Measurements from ENCODE around the gene B9D1.
A peak's percentile ranks its signal among the peaks of the same experiment; 100 is the strongest.

Gene B9D1

DNA sequence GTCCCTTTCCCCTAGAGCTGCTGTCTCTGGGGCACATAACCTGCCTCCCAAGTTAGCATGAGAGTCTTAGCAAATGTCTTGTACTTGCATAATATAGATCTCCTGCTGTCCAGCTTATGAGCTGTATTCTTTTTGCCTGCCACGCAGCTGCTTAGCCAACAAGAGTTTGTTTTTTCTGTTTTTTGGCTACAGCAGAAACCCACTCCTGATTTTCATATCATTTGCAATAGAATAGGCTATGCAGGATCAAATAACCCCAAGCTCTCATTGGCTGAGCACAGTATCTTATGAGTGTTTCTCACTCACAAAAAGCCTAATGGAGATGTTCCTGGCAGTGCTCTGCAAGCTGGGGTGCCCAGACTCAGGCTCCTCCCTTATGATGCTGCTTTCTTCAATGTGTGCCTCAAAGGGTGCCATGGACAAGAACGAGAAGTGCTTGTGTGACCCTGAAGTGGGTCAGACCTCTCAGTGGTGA is 23.1 kb downstream of the B9D1 start:
- TF ChIP-seq, protein P1, sequence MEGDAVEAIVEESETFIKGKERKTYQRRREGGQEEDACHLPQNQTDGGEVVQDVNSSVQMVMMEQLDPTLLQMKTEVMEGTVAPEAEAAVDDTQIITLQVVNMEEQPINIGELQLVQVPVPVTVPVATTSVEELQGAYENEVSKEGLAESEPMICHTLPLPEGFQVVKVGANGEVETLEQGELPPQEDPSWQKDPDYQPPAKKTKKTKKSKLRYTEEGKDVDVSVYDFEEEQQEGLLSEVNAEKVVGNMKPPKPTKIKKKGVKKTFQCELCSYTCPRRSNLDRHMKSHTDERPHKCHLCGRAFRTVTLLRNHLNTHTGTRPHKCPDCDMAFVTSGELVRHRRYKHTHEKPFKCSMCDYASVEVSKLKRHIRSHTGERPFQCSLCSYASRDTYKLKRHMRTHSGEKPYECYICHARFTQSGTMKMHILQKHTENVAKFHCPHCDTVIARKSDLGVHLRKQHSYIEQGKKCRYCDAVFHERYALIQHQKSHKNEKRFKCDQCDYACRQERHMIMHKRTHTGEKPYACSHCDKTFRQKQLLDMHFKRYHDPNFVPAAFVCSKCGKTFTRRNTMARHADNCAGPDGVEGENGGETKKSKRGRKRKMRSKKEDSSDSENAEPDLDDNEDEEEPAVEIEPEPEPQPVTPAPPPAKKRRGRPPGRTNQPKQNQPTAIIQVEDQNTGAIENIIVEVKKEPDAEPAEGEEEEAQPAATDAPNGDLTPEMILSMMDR (conservative IDR thresholded peaks at IDR 0.05; ENCODE audit: control insufficient read depth, insufficient read depth, low read depth, low read length) = no peak
- DNase-seq (ENCODE audit: low read depth) = no peak
- H3K4me3 ChIP-seq (ENCODE audit: control insufficient read depth, low read depth, low read length) = no peak overlapping the region

DNA sequence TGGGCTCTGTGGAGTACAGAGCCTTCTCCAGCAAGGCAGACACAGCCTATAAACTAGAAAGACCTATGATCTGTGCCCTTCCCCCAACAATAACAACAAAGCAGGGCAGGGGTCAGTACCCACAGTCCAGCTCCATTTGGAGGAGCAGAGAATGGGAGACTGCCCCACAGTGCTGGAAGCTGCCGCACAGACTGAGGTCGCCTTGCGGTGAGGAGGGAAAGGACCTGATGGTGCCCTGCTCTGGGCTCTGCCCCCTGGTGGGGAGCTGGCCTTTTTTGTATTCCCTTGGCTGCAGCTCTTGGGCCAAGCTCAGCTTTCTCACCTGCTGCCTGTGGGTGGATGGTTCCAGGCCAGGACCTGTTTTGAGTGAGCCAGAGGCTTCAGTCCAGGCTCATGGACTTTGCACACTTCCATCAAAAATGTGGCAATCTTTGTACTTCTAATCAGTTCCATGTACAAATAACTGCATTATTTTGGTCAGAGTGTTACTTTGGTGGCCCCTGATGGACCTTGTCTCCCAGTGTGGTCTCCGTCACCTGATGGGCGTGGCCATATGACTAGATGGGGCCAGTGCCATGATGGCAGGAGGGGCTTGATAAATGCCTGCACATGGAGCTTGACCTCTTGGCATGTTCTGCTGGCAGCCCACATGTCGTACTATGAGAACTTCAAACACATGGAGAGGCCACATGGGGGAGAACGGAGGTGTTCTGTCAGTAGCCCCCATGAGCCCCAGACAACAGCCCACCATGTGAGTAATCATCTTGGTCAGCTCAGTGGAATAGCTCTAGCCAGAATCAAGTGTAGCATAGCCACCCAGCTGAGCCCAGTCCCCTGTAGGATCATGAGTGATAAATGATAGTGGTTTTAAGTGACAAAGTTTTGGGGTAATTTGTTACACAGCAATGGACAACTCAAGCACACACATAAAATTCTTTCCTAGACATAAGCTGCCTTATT is 24.2 kb downstream of the B9D1 start:
- no peak overlapping the region for H3K4me3 ChIP-seq (ENCODE audit: control insufficient read depth, low read depth, low read length)
- TF ChIP-seq, protein P1 (conservative IDR thresholded peaks at IDR 0.05; ENCODE audit: control insufficient read depth, insufficient read depth, low read depth, low read length) = peak; percentile 46
- DNase-seq (ENCODE audit: low read depth) = peak; percentile 45

DNA sequence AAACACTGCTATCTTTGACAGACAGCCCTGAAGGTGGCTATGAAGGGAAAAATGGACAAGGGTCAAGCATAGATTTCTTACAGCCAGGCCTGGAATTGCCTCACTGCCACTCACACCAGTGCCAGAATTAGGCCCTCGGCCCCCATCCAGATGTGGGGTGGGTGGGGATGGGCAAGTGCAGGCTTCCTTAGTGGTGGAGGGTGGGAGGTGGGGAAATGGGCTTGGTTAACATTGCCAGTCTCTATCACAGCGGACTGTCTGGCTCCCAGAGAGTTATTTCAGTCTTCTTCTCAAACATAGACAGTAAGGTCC is 24.9 kb downstream of the B9D1 start:
- TF ChIP-seq, protein P1 (conservative IDR thresholded peaks at IDR 0.05; ENCODE audit: control insufficient read depth, insufficient read depth, low read depth, low read length) = no peak
- DNase-seq (ENCODE audit: low read depth) = no peak
- H3K4me3 ChIP-seq (ENCODE audit: control insufficient read depth, low read depth, low read length) = no peak overlapping the region

DNA sequence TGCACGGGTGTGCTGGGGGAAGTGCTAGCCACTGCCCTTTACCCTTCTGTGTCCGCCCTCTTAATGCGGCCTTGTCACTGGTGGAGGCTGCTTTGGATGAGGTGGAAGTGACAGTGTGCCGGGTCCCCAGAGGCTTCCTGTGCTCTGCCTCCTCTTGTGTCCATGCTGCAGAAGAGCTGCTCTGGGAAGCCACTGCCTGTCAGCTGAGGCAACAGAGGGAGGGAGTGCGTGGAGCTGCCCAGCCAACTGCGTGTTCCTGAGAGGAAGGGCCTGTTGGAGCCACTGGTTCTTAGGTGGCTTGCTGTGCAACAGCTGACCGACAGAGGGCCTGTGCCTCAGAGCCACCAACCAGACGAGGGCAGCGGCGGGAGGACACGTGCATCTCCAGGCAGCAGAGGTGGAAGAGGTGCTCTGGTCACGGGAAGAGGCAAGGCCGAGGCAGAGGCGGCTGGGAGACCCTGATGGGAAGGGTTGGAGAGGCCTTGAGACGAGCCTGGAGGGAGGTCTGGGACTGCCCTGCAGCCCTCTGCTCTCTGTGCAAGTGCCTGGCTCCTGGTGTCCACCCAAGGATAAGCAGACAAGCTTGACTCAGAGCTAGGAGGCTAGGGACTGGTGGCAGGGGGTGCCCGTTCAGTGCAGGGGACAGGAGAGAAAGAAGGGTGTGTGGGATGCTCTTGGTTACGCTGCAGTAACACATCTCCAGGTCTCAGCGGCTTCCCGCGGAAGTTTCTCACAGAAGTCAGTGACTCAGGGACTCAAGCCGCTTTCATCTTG is 25.4 kb downstream of the B9D1 start:
- no peak for DNase-seq (ENCODE audit: low read depth)
- TF ChIP-seq, protein P1 (conservative IDR thresholded peaks at IDR 0.05; ENCODE audit: control insufficient read depth, insufficient read depth, low read depth, low read length) = no peak
- H3K4me3 ChIP-seq (ENCODE audit: control insufficient read depth, low read depth, low read length) = no peak overlapping the region

DNA sequence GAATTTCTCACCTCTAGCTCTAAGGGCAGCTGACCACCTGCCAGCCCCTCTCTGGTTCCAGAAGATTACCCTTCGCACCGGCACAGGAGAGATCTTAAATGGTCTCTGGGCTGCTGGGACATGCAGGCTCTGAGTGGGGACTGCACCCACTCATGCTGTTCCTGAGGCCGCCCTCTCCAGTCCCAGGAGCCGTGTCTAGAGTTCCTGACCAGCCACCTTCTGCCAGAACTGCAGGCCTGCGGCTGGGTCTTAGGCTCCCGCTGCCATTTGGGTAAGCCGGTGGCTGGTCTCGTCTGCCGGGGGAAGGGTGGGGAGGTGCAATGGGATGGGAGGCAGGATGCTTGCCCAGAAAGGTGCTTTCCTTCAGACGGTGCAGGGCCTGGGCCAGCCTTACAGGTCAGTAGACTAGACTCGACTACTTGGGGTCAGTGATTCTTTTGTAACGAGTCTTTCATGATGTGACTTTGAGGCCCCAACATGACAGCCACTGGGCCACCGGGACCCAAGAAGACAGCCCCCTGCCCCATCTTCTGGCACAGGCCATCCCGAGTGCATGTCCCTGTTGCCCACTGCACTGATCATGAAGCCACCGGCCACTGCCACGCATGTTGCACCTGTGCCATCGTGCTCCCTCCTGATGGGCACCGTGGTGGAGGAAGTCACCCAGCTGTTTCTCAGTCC is 26.4 kb downstream of the B9D1 start:
- DNase-seq (ENCODE audit: low read depth) = no peak

DNA sequence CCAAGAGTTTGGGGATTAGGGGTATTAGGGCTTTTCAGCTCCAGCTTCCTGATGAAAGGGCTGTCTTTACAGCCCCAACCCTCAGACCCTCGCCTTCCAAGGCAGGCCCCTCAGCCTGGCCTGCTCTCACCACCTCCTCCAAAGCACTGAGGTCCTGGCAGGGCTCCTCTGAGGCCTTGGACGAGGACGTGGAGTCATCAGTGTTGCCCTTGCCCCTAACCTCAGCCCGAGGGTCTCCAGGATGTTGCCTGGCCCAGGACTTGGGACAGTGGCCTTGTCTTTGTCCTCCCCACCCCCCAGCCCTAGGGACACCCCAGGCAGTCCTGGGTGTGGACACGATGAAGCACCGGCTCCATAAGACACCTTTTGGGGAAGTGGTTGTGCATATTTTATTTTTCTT is 28.2 kb downstream of the B9D1 start:
- TF ChIP-seq, protein P1 (conservative IDR thresholded peaks at IDR 0.05; ENCODE audit: control insufficient read depth, insufficient read depth, low read depth, low read length) = no peak
- no peak overlapping the region for H3K4me3 ChIP-seq (ENCODE audit: control insufficient read depth, low read depth, low read length)
- DNase-seq (ENCODE audit: low read depth) = no peak

More for the DNA sequence above, 26.4 kb downstream of the B9D1 start:
- no peak overlapping the region for H3K4me3 ChIP-seq (ENCODE audit: control insufficient read depth, low read depth, low read length)
- TF ChIP-seq, protein P1 (conservative IDR thresholded peaks at IDR 0.05; ENCODE audit: control insufficient read depth, insufficient read depth, low read depth, low read length) = no peak
